ENCODE results near the gene RUNX1.

The RUNX1 gene

DNA sequence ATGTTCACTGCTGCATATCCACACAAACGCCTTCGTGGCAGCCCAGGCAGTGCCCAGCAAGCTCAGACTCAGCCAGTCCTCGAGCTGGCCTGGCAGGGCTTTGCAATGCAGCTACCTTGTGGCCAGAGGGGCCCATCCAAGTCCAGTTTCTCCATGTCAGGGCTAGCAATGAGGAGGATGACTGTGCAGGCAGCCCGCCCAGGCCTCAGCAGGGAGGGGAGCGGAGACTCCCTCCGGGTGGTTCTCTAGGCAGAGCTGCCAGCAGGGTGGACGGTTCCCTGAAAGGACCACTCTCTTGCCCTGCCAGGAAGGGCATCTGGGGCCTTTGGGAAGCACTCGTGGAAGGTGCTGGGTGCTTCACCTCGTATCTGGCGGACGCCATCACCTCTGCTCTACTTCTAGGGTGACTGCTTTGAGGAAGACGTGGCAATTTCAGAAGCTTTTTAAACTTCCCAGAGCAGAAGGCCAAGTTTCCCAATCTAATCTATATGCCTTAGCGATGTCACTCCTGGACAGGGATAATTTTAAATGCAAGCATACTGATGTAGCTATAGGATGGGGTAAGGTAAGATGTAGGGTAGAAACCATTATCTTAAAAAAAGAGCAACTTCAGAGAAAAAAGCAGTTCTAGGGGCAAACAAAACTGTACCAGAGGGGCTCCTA is 56.2 kb downstream of the RUNX1 start:
- no peak for DNase-seq (ENCODE audit: low read depth)

DNA sequence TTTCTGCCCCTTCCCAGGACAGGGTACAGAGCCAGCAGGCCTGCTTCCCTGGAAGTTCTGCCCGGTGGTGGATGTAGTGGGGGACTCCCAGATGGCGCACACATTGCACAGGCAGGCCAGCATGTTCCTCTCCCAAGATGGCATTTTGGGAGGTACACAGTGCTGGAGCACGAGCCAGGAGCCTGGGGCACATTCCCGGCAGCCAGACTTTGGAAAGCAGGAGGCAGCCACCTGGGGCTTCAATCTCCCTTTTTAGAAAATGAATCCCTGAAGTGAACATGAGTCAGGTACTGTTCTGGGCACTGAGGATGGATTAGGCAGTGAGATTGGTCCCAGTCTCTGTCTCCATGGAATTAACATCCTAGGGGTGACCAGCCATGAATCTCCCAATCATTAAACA is 56.9 kb downstream of the RUNX1 start:
- no peak for DNase-seq (ENCODE audit: low read depth)

DNA sequence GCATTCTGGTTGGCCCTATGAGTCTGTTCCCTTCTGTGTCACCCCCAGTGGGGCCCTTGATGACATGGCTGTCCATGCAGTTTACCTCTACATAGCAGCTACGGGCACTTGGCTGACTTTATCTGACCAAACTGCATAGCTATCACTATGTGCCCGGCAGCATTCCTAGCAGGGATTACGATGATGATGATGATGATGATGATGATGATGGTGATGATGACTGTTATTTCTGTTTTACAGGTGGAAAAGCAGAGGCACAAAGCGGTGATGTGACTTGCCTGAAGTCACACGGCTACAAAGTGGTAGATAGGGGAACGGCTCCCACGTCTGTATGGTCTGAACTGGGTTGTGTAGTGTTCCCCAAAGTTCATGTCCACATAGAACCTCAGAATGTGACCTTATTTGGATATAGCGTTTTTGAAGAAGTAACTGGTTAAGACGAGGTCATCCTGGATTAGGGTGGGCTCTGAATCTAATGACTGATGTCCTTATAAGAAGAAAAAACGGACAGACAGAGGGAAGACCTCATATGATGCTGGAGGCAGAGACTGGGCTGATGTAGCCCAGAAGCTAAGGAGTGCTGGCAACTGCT is 57.6 kb downstream of the RUNX1 start:
- no peak for DNase-seq (ENCODE audit: low read depth)

DNA sequence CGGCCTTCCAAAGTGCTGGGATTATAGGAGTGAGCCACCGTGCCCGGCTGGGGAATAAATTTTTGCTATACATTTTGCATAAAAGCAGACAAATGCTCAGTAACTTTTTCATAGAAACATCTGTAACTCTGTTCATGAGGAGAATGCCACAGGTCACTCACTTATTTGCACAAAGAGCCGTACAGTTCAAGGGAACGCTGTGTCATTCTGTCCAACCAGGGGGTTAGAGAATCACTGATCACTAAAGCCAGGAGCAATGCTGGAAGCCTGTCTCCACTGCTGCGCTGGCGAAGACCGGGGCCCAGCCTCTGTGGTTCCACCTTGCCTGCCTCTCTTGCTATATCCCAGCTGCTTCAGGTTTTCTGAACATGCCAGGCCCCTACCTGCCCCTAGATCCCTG is 58.3 kb downstream of the RUNX1 start:
- no peak for DNase-seq (ENCODE audit: low read depth)

DNA sequence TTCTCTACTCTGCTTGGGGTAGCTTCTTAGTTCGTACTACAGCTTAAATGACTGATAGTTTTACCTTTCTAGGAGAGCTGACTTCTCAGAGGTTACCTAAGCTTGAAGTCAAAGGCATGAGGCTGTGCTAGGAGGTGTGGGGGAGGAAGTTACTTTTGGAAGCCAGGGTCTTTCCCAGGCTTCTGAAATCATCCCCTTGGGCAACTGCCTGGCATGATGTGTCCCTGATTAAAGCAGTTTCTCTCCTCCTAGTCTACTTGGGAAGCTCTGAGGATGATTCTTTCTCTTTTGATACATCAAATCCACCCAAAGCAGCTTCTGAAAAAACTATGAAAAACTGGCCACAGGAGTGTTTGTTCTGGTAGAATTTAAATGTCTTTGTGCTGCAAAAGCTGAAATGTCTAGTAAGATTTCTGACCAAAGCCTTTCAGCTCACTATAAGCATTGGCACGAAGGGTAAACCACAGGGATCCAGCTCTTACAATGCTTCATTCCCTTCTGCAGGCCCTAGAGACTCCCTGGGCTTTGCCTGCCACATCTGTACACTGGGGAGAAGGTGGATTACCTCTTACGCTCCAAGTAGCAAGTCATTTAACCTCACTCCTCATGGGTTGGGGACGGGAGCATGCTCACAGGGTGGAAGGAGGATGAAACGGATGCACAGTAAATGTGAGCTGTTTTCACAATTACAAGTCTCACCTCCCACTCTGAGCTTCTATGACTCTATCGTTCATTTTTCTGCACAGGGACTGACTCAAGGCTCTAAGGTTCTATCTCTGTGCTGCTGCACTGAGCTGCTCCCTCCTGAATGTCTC is 59.6 kb downstream of the RUNX1 start:
- DNase-seq (ENCODE audit: low read depth) = no peak

DNA sequence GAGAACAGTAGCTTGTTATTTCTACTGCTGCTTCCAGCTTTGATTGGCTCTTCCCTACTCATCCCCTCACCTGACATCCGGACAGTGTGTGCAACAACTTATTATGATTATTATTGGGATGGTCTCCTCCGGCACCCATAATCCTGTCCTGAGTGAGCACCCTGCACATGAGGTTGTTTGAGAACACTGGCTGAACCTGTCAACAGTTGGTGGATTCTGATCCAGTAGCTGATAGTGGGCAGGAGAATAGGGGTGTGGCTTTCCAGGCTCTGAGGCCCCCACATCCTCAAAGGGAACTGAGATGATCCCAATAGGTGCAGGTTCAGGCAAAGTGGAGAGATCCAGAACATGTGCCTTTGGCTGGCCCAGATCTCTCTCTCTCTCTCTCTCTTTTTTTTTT is 60.5 kb downstream of the RUNX1 start:
- no peak for DNase-seq (ENCODE audit: low read depth)

DNA sequence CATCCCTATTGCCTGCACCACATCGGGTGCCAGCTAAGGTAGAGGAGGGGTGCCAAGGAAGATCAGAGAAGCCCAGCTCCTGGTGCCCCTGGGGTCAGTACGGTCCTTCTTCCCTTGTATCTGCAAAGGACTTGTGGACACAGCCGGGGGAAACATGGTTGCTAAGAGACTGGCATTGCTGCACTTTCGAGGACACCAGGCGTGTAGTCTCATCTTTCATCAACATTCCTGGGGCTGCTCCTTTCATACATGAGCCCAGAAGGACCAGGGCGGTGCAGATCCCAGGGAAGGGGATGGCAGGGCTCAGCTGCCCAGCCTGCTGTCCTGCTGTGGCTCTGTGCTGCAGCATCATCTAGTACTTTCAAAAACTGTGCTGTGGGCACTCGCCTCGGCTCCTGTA is 61.0 kb downstream of the RUNX1 start:
- DNase-seq (ENCODE audit: low read depth) = no peak

DNA sequence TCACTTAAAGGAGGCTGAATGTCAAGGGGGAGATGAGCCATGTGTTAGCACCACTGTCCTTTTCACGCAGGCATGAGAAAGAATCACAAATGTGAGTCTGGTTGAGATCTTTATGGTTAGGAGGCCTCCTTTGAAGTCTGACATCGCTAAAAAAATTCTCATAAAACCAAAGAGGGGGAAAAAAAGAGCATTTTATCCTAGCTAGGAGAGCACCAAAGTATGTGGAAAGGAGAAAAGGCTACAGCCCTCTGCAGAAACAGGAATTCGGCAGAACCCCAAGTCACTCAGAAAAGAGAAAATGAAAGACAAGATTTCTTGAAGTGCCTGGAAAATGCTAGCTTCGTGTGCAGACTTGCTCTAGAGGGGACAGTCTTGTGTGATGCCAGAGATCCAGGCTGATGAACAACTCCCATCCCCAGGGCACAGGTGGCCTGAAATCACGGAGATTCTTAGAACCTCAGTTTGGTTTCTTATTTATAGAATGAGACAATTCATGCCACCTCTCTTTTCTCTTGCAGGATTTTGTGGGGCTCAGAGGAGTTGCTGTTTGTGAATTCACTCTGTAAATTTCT is 61.5 kb downstream of the RUNX1 start:
- no peak for DNase-seq (ENCODE audit: low read depth)

DNA sequence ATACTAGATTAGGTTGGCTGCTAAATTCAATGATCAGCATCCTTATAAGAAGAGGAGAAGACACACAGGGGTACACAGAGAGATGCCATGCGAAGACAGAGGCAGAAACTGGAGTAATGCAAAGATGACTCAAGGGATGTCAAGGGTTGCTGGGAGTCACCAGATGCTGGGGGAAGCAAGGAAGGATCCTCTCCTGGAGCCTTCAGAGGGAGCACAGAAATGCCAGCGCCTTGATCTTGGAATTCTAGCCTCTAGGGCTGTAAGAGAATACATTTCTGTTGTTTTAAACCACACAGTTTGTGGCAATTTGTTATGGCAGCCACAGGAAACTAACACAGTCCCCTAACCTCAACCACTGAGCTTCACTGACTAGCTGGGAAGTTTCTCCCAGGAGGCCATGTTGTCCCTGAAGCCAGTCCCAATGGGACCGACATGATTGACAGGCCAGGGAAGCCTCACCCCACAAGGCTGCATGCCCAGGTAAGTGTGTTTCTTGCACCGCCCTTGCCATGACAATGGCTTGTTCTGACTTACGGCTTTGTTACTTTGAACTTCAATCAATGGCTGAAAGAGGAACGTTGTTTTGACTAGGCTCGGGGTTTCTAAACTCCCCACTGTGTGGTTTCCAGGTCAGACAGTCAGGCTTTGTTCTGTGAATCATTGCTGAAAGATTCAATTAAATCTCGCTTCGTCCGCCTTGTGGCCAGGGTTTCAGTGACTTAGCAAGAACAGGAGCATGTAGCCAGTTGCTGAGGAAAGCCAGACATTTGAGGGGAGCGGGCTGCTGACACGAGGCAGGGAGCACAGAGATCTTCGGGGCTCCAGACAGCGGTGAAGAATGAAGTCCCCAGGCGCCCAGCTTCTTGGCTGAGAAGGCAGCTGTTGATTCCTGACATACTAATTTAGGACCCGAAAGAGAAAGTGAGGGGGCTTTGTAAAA is 62.3 kb downstream of the RUNX1 start:
- peak; percentile 45 for DNase-seq (ENCODE audit: low read depth)

DNA sequence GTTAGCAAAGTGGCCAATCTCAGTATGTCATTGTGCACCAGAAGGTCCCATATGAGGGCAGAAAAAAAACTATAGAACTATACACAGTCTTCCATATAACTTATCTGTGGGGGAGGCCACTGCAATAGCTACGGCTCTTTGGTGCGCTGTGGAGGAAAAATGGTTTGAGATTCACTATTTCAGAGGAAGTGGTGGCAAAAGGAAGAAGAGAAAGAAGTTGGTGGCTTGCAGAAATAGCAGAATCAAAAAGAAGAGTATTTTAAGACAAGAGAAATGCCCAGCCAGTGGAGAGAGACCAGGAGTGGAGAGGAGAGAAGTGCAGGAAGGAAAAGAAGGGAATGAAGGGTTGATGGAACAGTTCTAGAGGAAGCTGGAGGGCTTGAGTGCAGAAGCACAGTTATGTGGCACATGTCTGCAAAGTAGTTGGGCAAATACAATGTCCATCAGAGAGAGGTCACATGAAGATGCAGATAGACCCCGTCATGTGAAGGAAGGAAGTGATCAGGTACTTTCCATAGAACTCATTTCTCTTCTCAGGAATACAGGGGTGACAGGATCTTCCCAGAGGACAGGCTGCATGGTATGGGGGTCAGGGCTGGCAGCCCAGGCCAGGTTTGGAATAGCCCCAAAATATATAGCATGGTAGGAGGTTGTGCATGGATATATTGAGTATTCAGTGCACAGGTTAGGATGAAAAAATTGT is 64.6 kb downstream of the RUNX1 start:
- no peak for DNase-seq (ENCODE audit: low read depth)

DNA sequence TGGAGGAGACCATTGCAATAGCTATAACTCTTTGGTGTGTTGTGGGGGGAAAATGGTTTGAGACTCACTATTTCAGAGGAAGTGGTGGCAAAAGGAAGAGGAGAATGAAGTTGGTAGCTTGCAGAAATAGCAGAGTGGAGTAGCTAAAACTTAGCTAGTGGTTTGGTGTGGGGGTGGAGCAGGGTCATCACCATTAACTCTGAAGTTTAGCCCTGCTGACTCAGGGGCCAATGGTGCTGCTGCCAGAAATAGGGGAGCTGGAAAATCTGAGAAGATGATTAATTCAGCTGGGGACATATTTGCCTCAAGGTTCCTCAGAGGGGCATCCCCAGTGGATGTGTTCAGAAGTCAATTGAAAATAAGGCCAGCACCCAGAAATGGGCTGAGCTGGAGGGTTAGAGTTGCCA is 65.4 kb downstream of the RUNX1 start:
- DNase-seq (ENCODE audit: low read depth) = peak; percentile 55

DNA sequence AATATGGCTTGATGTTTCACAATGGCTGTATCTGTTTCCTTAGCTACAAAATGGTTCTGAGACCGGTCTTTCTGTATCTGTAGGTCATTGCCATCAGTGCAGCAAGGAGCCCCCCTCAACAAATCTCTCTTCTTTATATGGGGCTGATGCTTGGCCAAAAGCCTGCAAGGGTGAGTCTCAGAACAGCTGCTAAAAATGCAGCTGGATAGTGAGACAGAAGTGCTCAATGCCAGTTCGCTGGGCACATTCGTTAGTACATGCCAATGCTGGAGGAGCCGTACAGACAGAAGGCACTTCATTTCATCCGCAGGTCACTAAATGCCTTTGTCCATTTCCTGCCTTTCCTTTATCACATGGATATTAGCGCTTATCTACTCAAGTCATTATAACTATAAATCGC is 67.3 kb downstream of the RUNX1 start:
- no peak for DNase-seq (ENCODE audit: low read depth)

DNA sequence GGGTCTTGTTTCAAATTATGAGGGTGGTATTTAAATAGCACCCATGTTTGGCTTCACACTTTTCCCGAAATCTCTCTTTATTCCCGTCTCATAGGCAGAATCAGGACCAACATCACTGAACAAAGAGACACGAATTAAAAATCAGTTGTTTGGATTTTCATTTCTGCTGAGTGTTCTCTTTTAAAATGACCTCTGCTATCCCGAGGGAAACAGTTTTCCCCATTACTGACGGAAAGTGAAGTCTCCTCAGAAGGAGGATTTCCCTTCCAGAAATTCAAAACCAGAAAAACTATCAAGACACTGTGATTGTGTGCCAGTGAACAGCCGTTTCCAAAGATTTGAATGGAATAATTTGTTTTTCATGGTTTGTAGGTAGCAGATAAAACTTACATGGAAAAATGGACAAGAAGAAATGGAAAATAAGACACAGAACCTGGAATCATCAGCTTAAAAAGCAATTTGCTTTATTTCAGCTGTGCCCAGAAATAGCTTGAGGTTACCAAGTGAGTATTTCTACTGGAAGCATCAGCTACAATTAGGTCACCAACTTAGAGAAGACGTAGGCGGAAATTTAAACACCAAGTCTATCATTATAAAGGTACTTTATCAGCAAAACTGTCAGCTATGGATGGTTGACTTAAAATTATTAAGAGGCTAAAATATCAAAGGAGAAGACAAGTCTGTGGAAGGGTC is 68.5 kb downstream of the RUNX1 start:
- DNase-seq (ENCODE audit: low read depth) = no peak

DNA sequence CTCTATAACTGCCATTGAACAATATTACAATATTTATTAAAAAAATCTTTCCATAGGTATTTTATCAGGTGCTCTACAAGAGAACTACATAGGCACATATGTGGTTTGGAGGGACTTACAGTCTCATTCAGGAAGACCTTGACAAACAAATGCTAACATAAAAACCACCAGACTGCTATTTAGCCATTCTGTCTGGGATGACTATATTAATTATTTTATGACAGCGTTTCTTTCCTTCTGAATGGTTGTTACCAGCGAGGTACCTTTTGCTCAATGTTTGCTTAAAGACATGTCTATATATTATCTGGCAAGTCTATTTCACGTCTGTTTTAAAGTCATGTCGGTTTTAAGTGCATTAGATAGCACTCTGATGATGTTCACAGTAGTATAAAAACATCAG is 69.7 kb downstream of the RUNX1 start:
- DNase-seq (ENCODE audit: low read depth) = no peak

DNA sequence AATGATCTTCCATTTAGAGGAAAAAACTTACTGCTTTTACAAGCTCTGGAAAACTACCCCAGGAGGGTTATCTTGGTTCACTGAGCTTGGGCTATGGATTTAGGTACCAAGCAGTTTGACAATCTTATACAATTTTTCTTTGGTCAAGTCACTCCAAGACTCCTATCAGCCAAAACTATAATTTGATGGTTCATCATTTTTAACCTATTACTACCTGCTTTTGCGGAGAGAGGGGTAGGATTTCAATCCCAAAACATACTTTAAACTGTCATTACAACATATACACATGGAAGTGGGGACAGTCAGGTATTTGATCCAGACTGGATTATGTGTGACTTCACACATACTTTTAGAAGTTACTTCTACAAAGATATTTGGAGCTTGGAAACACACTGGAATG is 71.8 kb downstream of the RUNX1 start:
- no peak for DNase-seq (ENCODE audit: low read depth)

DNA sequence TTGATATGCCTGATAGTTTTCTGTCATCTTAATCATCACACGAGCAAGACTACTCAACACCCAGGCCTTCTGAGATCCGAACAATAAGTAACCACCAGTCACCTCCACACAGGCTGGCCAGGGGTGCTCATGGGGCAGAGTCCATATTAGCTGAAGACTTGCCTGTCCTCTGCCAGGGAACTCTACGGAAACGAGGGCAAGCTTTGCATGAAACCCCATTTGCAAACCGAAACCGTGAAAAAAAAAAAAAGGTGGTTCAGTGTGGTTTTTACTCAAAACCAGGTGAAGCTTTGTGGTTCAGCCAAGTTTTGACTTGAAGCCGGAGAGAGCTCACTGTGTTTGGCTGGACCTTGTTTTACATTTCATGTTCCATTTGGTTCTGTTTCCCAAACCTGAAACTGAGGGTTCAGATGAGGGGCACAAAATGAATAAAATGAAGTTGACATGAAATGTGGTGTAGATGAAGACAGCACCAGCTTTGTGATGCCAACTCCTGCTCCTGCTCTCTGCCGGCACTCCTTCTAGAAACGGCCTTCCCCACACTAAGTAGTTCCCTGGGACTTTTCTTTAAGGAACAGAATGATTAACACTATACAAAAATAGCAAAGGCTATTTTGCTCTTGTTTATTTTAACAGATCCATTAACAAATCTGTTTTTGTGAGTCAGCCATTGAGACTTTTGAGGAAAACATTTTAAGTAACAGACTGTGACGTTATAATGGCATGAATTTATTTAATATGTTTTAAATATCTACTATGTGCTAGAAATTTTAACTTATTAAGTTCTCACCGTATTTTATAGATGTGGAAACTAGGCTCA is 74.7 kb downstream of the RUNX1 start:
- no peak for DNase-seq (ENCODE audit: low read depth)

DNA sequence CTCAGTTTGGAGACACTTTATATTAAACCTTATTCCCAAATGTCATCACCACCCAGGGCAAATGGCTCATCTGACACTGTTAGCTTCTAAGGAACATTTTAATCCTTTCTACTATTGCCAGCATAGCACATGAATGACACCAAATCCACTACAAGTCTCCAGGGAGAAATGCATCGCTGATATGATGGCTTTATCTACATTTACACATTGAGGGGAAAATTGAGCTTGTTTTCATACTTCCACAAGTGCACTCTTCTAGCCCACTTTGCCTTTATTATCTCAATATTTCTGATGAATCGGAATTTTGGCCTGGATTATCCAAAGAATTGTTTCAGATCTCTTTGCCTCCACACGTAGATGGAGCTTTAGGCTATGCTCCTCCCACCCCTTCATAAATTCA is 75.4 kb downstream of the RUNX1 start:
- DNase-seq (ENCODE audit: low read depth) = no peak

DNA sequence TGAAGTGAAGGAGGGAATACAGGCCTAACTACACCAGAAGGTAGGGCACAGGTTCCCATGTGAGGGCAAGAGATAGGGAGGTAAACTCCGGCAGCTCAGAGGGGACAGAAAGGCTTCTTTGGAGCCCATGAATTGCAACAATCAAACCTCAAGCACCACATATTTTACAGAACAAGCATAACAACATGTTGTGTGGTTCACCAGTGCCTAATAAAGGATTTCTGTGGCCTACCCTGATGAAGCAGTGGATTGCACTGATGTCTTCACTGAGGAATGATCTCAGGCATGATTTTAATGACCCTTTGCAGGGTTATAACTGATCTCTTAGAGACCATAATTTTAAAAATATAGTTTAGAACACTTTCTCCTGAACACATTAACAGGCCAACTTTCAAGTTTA is 77.4 kb downstream of the RUNX1 start:
- DNase-seq (ENCODE audit: low read depth) = no peak

DNA sequence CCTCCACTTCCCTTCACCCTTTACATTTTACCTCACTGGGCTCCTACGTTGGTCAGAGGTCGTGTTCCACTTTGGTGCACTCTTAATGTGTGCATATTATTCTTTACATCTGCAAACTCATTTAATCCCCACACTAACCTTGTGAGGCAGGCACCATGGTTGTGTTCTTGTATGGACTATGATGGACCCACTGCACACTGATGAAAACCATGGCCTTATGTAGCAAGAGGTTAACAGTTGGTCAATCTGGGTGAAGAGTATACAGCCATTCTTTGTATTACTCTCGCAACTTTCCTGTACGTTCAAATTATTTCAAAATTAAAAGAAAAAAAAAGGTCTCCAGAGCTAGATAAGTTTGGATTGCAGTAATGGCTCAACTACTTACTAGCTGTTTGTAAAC is 78.5 kb downstream of the RUNX1 start:
- no peak for DNase-seq (ENCODE audit: low read depth)

DNA sequence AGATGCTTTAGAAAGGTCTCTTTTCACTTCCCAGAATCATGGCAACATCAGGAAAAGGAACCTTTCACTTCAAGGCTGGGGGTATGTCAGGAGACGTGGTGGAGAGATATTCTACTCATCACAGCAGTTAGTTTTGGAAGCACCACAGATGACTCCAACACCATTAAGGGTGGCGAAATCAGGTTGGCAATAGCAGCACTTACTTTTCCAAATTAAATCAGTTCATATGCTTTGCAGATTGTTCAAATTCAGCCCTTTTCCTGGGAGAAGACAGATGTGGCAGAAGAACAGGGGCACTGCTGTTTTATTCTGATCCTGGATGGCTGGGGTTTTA is 79.0 kb downstream of the RUNX1 start:
- no peak for DNase-seq (ENCODE audit: low read depth)

Data from stimulated activated CD8-positive, alpha-beta memory T cell treated with anti-CD3 and anti-CD28 coated beads, Interleukin-12 subunit alpha, Interleukin-12 subunit beta, amount 100 ng/mL, for 4 hours (primary cell).